GM23248 (cell line): ENCODE results near the gene FAM156B. TPM values are rescaled to one million over a fixed set of nuclear protein-coding genes. Genes with fewer than 3 reads are reported as not detected.
A peak's percentile ranks its signal among the peaks of the same experiment; 100 is the strongest.
"Not testable (repeated sequence)": the region's sequence is repeated elsewhere in the genome, so short reads cannot be mapped to it uniquely, and the experiment has no call there.

ENCODE experiments used
- DNase-seq: peaks from one replicate; pipeline ENCODE4 v3.0.0-alpha.2; 2015
- H2AFZ ChIP-seq: fragments of 200-600 bp; sonication (generic); 2 replicates; pipeline ENCODE4 v1.6.1; 2016; ENCODE audit warnings: antibody characterized with exemption
- H3F3A ChIP-seq: fragments of 200-600 bp; sonication (generic); 2 replicates; pipeline ENCODE4 v1.6.1; 2016; ENCODE audit warnings: mild to moderate bottlenecking, antibody characterized with exemption, mixed run types; ENCODE audit not compliant: insufficient read depth
- H3K27ac ChIP-seq: fragments of 200-600 bp; sonication (generic); 2 replicates; pipeline ENCODE4 v1.5.1; 2016; ENCODE audit warnings: mild to moderate bottlenecking
- H3K27me3 ChIP-seq: fragments of 200-600 bp; sonication (generic); replicated peaks from 2 replicates; pipeline ENCODE4 v1.6.1; 2016; ENCODE audit warnings: mild to moderate bottlenecking; ENCODE audit not compliant: insufficient read depth
- H3K36me3 ChIP-seq: fragments of 200-600 bp; sonication (generic); 2 replicates; pipeline ENCODE4 v1.6.1; 2016; ENCODE audit warnings: low read depth, mild to moderate bottlenecking
- H3K4me1 ChIP-seq: fragments of 200-600 bp; sonication (generic); 2 replicates; pipeline ENCODE4 v1.6.1; 2016; ENCODE audit warnings: mild to moderate bottlenecking; ENCODE audit not compliant: insufficient read depth
- H3K4me2 ChIP-seq: fragments of 200-600 bp; sonication (generic); one replicate; pipeline ENCODE4 v1.6.1; 2016; ENCODE audit warnings: mild to moderate bottlenecking; ENCODE audit not compliant: unreplicated experiment
- H3K4me3 ChIP-seq: fragments of 200-600 bp; sonication (generic); 2 replicates; pipeline ENCODE4 v1.5.1; 2016; ENCODE audit warnings: mild to moderate bottlenecking
- H3K79me2 ChIP-seq: fragments of 200-600 bp; sonication (generic); 2 replicates; pipeline ENCODE4 v1.6.1; 2016; ENCODE audit warnings: mild to moderate bottlenecking; ENCODE audit not compliant: insufficient read depth
- H3K9ac ChIP-seq: fragments of 200-600 bp; sonication (generic); 2 replicates; pipeline ENCODE4 v1.6.1; 2016; ENCODE audit warnings: mild to moderate bottlenecking
- H3K9me2 ChIP-seq: fragments of 200-600 bp; sonication (generic); 2 replicates; pipeline ENCODE4 v1.6.1; 2016; ENCODE audit warnings: mixed run types, mild to moderate bottlenecking, moderate library complexity; ENCODE audit not compliant: insufficient read depth
- H3K9me3 ChIP-seq: fragments of 200-600 bp; sonication (generic); one replicate; pipeline ENCODE4 v1.6.1; 2017; ENCODE audit warnings: low read depth
- H4K20me1 ChIP-seq: fragments of 200-600 bp; sonication (generic); 2 replicates; pipeline ENCODE4 v1.6.0; 2016; ENCODE audit not compliant: insufficient read depth
- EZH2 ChIP-seq: fragments of 200-600 bp; sonication (generic); IDR thresholded peaks from 2 replicates; pipeline ENCODE4 v1.6.1; 2018; ENCODE audit warnings: antibody characterized with exemption, mild to moderate bottlenecking; ENCODE audit not compliant: insufficient read depth, poor library complexity, severe bottlenecking
- EZH2phosphoT487 ChIP-seq: fragments of 200-600 bp; sonication (generic); IDR thresholded peaks from 2 replicates; pipeline ENCODE4 v1.6.1; 2018; ENCODE audit warnings: antibody characterized with exemption, moderate library complexity, mild to moderate bottlenecking, low read depth; ENCODE audit not compliant: insufficient read depth
- WGBS, 2 experiments: methylation state at CpG; one replicate each; pipeline ENCODE4 v1.1.6; 2015 to 2017; ENCODE audit warnings: low lambda C conversion rate in 2 of 2, low coverage in 1 of 2; ENCODE audit errors: missing lambda C conversion rate in 2 of 2; 5-methylcytosine and 5-hydroxymethylcytosine counted together
- in situ Hi-C: fragments of 300-500 bp; cut with MboI; formaldehyde crosslinking; loops from 2 replicates; pipeline ENCODE4 v1.15.0; 2020
- polyA plus RNA-seq: library from polyadenylated mRNA; unstranded; fragments of >200 nt; fragmentation: Nextera tagmentation; extraction: Ambion mirVana; gene quantifications from 2 replicates; pipeline ENCODE4 v1.2.1, GENCODE V29; 2016
- total RNA-seq: library from RNA; depleted of rRNA; stranded (reverse); fragments of >200 nt; shearing (Covaris generic); gene quantifications from 2 replicates; pipeline ENCODE4 v1.2.3, GENCODE V29; 2014

FAM156B gene
- total and polyA plus RNA-seq, 2 experiments from 2014 or later = 22.6 to 31.1 TPM

DNA sequence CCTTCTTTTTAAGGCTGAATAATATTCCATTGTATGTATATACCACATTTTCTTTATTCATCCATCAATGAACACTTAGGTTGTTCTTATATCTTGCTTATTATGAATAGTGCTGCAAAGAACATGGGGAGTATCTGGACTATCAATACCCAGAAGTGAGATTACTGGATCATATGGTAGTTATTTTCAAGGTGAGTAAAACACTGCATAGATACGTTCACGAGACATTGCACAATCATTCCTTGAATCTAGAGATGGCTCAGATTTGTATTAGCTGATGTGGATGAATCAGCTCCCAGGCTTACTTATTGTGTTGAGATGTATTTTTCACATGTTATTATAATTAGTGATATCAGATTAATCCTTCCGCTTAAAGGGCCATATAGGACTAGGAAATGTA is 17.6 kb downstream of the FAM156B start:
- DNase-seq, H3K4me3 ChIP-seq, H3K4me1 ChIP-seq, H3K79me2 ChIP-seq, in situ Hi-C loops, H3K4me2 ChIP-seq, H3K27ac ChIP-seq, H3K36me3 ChIP-seq, H3K27me3 ChIP-seq, H2AFZ ChIP-seq, H3K9ac ChIP-seq, H4K20me1 ChIP-seq, H3F3A ChIP-seq, H3K9me2 ChIP-seq, H3K9me3 ChIP-seq: not testable (repeated sequence)
- no CpG with 5 or more reads among the region's 3 CpGs for WGBS, 2 experiments

DNA sequence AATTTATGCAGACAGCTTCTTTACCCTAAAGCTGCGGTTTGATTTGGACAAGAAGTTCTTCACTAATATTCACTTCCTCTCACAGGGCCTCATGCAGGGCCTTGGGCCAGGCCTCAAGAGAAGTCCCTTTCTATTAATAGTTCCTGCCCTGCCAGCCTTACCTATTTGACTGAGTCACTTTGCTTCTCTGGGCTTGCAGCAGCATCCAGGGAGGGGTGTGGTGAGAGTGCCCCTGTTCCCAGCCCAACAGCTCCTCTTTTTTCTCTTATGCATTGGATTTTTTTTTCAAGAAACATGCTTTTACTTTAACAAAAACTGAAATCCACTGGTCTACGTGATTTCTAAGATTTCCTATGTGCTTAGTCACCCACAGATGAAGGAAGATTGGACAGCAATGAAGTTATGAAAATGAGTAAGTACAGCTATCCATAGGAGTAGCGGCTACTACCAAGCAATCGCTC is 26.7 kb downstream of the FAM156B start:
- H3K4me3 ChIP-seq = no peak overlapping the region
- H3K27me3 ChIP-seq = no peaks in the 10 kb centered on the region
- H3K9me3 ChIP-seq = no peaks in the 10 kb centered on the region
- in situ Hi-C loops = no loop called here
- DNase-seq = peak; percentile 61
- peak overlapping the region; percentile 56 for H3K27ac ChIP-seq
- no peaks in the 10 kb centered on the region for H3K9me2 ChIP-seq
- WGBS, 2 experiments = 44 to 48% methylated on average over 4 of the region's 4 CpGs
- H4K20me1 ChIP-seq = no peaks in the 10 kb centered on the region
- peaks cover 18% of the 10 kb centered on the region; the same call in 1 of the 2 replicates for H3F3A ChIP-seq
- peak overlapping the region; percentile 27 for H3K4me2 ChIP-seq
- peak overlapping the region; percentile 50 for H3K9ac ChIP-seq
- no peaks in the 10 kb centered on the region for H3K79me2 ChIP-seq
- peak overlapping the region; percentile 53; the same call in 1 of the 2 replicates for H2AFZ ChIP-seq
- no peak for TF ChIP-seq EZH2
- H3K36me3 ChIP-seq = no peaks in the 10 kb centered on the region
- H3K4me1 ChIP-seq = peaks cover 9% of the 10 kb centered on the region; the same call in 1 of the 2 replicates

DNA sequence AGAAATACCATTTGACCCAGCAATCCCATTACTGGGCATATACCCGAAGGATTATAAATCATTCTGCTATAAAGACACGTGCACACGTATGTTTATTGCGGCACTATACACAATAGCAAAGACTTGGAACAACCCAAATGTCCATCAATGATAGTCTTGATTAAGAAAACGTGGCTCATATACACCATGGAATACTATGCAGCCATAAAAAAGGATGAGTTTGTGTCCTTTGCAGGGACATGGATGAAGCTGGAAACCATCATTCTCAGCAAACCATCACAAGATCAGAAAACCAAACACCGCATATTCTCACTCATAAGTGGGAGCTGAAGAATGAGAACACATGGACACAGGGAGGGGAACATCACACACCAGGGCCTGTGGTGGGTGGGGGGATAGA is 33.1 kb downstream of the FAM156B start:
- H3K27ac ChIP-seq, H3K9ac ChIP-seq, in situ Hi-C loops, H2AFZ ChIP-seq, H3K9me2 ChIP-seq, H3F3A ChIP-seq, H3K4me3 ChIP-seq, H3K4me1 ChIP-seq, H4K20me1 ChIP-seq, H3K36me3 ChIP-seq, H3K4me2 ChIP-seq, H3K9me3 ChIP-seq, H3K79me2 ChIP-seq, DNase-seq, H3K27me3 ChIP-seq: not testable (repeated sequence)
- 67 to 76% methylated on average over 5 to 6 of the region's 6 CpGs for WGBS, 2 experiments

DNA sequence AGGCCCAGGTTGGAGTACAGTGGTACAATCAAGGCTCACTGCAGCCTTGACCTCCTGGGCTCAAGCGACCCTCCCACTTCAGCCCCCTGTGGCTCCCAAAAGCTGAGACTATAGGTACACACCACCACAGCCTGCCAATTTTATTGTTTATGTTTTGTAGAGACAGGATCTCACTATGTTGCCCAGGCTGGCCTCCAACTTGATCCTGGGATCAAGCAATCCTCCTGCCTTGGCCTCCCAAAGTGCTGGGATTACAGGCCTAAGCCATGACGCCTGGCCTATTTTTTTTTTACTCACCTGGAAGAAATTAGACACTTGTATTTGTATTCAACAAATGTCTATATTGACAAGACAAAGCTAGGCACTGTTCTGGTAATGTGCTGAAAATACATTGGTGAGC is 36.1 kb downstream of the FAM156B start:
- WGBS, 2 experiments = 70% methylated on average over 1 to 2 of the region's 2 CpGs
- Histone ChIP-seq H3K9me2 (no peaks in the 10 kb centered on the region), H3F3A (peaks cover 5% of the 10 kb centered on the region), H3K79me2 (no peaks in the 10 kb centered on the region), H2AFZ (no peak overlapping the region), H3K9ac (no peak overlapping the region), H3K4me3 (no peak overlapping the region), H3K36me3 (no peaks in the 10 kb centered on the region), H3K9me3 (no peaks in the 10 kb centered on the region), H4K20me1 (no peaks in the 10 kb centered on the region), H3K4me2 (no peak overlapping the region), H3K4me1 (peaks cover 6% of the 10 kb centered on the region; the same call in 1 of the 2 replicates), H3K27ac (no peak overlapping the region), H3K27me3 (no peaks in the 10 kb centered on the region)
- DNase-seq = no peak
- TF ChIP-seq EZH2phosphoT487 = no peak
- no peak for TF ChIP-seq EZH2
- in situ Hi-C loops = no loop called here

DNA sequence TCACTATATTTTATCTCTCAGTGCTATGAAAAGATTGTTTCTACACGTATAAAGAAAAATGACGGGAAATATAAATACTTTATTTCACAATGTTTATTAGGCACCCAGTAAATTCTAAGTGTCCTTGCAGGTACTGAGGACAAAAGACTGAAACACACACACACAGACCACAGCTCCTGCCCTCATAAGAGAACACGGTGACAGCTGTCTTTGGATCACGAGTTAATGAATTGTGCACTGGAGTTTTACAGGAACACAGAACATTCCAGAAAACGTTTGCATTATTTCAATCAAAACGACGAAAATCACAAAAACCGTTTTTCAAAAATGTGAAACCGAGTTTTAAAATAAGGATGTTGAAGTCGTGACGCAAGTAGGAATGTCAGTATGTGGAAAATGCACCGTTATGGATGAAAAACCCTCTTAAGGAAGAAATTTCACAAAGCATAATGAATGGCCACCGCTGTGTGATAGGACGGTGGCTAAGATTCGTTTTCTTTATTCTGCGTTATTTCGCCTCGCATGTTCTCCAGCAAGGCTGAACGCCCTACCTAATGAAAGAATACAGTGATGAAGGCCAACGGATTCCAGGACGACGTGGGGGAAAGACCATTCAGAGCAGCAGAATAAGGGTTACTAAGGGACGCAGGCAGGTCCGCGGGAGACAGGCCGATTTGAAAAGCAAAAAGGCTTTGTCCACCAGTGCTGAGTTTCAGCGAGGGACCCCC is 37.0 kb downstream of the FAM156B start:
- H3K4me2 ChIP-seq = peak overlapping the region; percentile 95
- no peaks in the 10 kb centered on the region for H4K20me1 ChIP-seq
- no peaks in the 10 kb centered on the region for H3K36me3 ChIP-seq
- peak overlapping the region; percentile 98 for H3K9ac ChIP-seq
- no peaks in the 10 kb centered on the region for H3K27me3 ChIP-seq
- H3F3A ChIP-seq = peaks cover 5% of the 10 kb centered on the region
- in situ Hi-C loops = no loop called here
- peak overlapping the region; percentile 97 for H3K27ac ChIP-seq
- WGBS, 2 experiments = 1 to 2% methylated on average over 22 to 26 of the region's 27 CpGs
- no peak for DNase-seq
- no peak for TF ChIP-seq EZH2
- TF ChIP-seq EZH2phosphoT487 = no peak
- no peaks in the 10 kb centered on the region for H3K79me2 ChIP-seq
- H3K4me1 ChIP-seq = peaks cover 6% of the 10 kb centered on the region; the same call in 1 of the 2 replicates
- H3K9me3 ChIP-seq = no peaks in the 10 kb centered on the region
- H2AFZ ChIP-seq = peak overlapping the region; percentile 89
- peak overlapping the region; percentile 83 for H3K4me3 ChIP-seq
- no peaks in the 10 kb centered on the region for H3K9me2 ChIP-seq
